DMS153 treated with DMSO at 0.1 percent for 48 hours (cell line): ENCODE data around the gene RBM17.
"Not testable (repeated sequence)": the region's sequence is repeated elsewhere in the genome, so short reads cannot be mapped to it uniquely, and the experiment has no call there.

Experiments
- DNase-seq: peaks from one replicate; lab custom pipeline; 2025; ENCODE audit not compliant: unreplicated experiment; lab: John Stamatoyannopoulos, UW

Gene RBM17

GRCh38 chr10:6153845-6154244 lies 65.0 kb downstream of the RBM17 start:
- no peak for DNase-seq

- no peak for DNase-seq
Measured at GRCh38 chr10:6154566-6154965, 65.7 kb downstream of the RBM17 start.

DNA sequence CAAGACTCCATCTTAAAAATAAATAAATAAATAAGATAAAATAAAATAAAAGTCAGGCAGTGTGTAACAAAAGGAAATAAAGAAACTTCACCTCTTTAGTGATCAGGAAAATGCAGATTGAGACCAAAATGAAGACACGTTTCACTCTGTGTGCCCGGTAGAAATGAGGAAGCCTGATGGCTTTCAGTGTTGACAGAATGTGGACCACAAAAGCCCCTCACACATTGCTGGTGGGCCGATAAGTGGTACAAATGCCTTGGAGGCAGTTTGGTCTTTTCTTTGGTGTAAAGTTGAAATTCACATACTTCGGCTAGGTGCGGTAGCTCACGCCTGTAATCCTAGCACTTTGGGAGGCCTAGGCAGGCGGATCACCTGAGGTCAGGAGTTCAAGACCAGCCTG lies 69.4 kb downstream of the RBM17 start:
- DNase-seq, result no peak

GRCh38 chr10:6161921-6162320 lies 73.1 kb downstream of the RBM17 start:
- DNase-seq, result no peak

GRCh38 chr10:6162589-6163356 lies 73.9 kb downstream of the RBM17 start:
- DNase-seq, result no peak

DNA sequence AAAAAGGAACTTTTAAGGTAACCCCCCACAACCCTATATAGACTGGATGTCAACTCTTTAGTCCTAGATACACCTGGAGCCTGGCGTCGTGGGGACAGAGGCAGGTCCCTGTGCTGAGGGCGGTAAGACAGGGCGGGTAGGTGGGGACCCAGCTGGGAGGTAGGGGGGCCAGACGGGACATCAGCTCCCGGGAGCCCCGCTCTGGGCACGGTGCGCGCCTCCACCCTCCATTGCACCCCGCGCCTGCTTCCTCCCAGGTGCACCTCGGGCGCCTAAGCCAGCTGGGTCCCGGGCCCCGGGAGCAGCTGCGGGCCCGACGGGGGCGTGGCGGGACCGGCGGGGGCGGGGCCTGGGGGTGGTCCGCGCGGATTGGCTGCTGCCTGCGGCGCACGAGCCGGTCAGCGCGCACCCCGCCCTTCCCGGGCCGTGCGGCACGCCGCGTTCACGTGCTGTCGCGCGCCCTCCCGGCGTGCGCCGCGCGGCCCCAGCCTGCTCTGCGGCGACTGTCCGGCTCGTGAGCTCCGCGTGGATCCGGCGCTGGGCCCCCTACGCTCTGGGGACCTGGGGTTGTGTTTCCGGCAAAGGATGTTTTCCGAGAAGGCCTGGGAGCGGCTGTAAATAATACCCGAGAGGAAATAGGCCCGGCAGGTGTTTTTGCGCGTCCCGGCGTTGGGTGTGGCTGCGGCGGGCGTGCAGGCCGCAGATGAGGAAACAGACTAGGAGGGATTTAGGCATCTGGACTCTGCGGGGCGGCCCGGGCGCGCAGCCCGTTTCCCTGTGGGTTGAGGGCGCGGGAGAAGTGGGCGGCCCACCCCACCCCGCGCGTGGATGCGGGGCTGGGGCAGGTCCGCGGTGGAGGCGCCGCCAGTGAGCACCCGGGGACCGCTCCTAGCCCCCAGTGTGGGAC lies 74.8 kb downstream of the RBM17 start:
- DNase-seq, result peak; percentile 14

GRCh38 chr10:6164271-6165095 lies 75.6 kb downstream of the RBM17 start:
- no peak for DNase-seq

- no peak for DNase-seq
Measured at GRCh38 chr10:6165221-6165725, 76.4 kb downstream of the RBM17 start.

GRCh38 chr10:6165933-6166332 lies 77.1 kb downstream of the RBM17 start:
- not testable (repeated sequence) for DNase-seq
